KMS-11 (cell line): ENCODE measurements around the gene TCF7L2.

ENCODE experiments used
- H2AFZ ChIP-seq: fragments of 200-600 bp; sonication (generic); 2 replicates; pipeline ENCODE4 v1.6.1; 2016; ENCODE audit warnings: antibody characterized with exemption, mixed run types, low read depth
- H3K27ac ChIP-seq: fragments of 200-600 bp; sonication (generic); 2 replicates; pipeline ENCODE4 v1.6.1; 2016; ENCODE audit warnings: mild to moderate bottlenecking, mixed run types
- H3K27me3 ChIP-seq: fragments of 200-600 bp; sonication (generic); 2 replicates; pipeline ENCODE4 v1.6.1; 2017; ENCODE audit warnings: mild to moderate bottlenecking, low read depth, mixed run types, moderate library complexity; ENCODE audit not compliant: insufficient read depth
- H3K36me3 ChIP-seq: fragments of 200-600 bp; sonication (generic); 2 replicates; pipeline ENCODE4 v1.6.1; 2017; ENCODE audit warnings: mild to moderate bottlenecking, mixed run types; ENCODE audit not compliant: insufficient read depth
- H3K4me1 ChIP-seq: fragments of 200-600 bp; sonication (generic); 2 replicates; pipeline ENCODE4 v1.6.1; 2016; ENCODE audit warnings: mild to moderate bottlenecking, low read depth, mixed run types; ENCODE audit not compliant: poor library complexity, severe bottlenecking
- H3K4me2 ChIP-seq: fragments of 200-600 bp; sonication (generic); 2 replicates; pipeline ENCODE4 v1.7.0; 2016; ENCODE audit warnings: mild to moderate bottlenecking, mixed run types
- H3K4me3 ChIP-seq: fragments of 200-600 bp; sonication (generic); IDR thresholded peaks from 2 replicates; pipeline ENCODE4 v1.6.1; 2017; ENCODE audit warnings: low read depth, low read length, mixed read lengths; ENCODE audit not compliant: insufficient read depth
- H3K79me2 ChIP-seq: fragments of 200-600 bp; sonication (generic); 2 replicates; pipeline ENCODE4 v1.6.1; 2016; ENCODE audit warnings: low read depth, mixed run types; ENCODE audit not compliant: insufficient read depth
- H3K9ac ChIP-seq: fragments of 200-600 bp; sonication (generic); 2 replicates; pipeline ENCODE4 v1.6.1; 2016; ENCODE audit warnings: mild to moderate bottlenecking, mixed run types
- H4K20me1 ChIP-seq: fragments of 200-600 bp; sonication (generic); 2 replicates; pipeline ENCODE4 v1.6.1; 2016; ENCODE audit warnings: mild to moderate bottlenecking, mixed run types; ENCODE audit not compliant: insufficient read depth
- CTCF ChIP-seq: fragments of 200-600 bp; sonication (generic); conservative IDR thresholded peaks from 2 replicates; pipeline ENCODE4 v1.6.1; 2017; ENCODE audit warnings: low read depth, mild to moderate bottlenecking, antibody characterized with exemption, low read length, moderate library complexity, mixed read lengths

TCF7L2 gene

DNA sequence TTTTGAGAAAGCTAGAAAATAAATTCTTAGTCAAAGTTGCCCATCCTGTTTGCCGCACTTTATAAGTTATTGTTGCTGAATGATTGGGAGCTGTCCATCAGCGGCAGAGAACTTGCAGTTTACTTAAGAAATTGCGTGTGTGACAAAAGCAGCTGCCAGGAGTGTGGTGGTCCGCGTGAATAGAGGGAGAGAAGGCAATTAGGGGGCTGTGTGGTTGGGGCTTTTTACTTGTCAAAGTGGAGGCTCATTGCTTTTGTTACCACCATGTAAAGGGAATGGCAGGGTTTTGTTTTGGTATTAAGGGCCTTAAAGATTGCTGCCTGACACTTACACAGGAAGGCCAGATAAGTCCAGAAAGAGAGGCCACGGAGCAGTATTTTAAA, 177.8 kb downstream of the TCF7L2 start:
- H3K4me1 ChIP-seq: no peaks in the 10 kb centered on the region
- no peaks in the 10 kb centered on the region for H4K20me1 ChIP-seq
- TF ChIP-seq CTCF: no peak
- no peaks in the 10 kb centered on the region for H3K27me3 ChIP-seq
- H3K36me3 ChIP-seq: no peaks in the 10 kb centered on the region
- H3K4me2 ChIP-seq: no peak overlapping the region
- no peak overlapping the region for H3K4me3 ChIP-seq
- no peak overlapping the region for H3K9ac ChIP-seq
- H3K27ac ChIP-seq: no peak overlapping the region
- no peak overlapping the region for H2AFZ ChIP-seq
- H3K79me2 ChIP-seq: no peaks in the 10 kb centered on the region

- H2AFZ ChIP-seq: no peak overlapping the region
- H3K36me3 ChIP-seq: no peaks in the 10 kb centered on the region
- H3K4me2 ChIP-seq: no peak overlapping the region
- H3K79me2 ChIP-seq: no peaks in the 10 kb centered on the region
- no peaks in the 10 kb centered on the region for H4K20me1 ChIP-seq
- no peaks in the 10 kb centered on the region for H3K27me3 ChIP-seq
- no peak overlapping the region for H3K9ac ChIP-seq
- H3K27ac ChIP-seq: no peak overlapping the region
- H3K4me3 ChIP-seq: no peak overlapping the region
- TF ChIP-seq CTCF: no peak
- H3K4me1 ChIP-seq: no peaks in the 10 kb centered on the region
Observed at GRCh38 chr10:113128450-113129070, 178.5 kb downstream of the TCF7L2 start.

GRCh38 chr10:113129117-113129516, 179.1 kb downstream of the TCF7L2 start:
- no peaks in the 10 kb centered on the region for H3K27me3 ChIP-seq
- no peak overlapping the region for H3K27ac ChIP-seq
- no peaks in the 10 kb centered on the region for H4K20me1 ChIP-seq
- TF ChIP-seq CTCF: no peak
- no peaks in the 10 kb centered on the region for H3K4me1 ChIP-seq
- H3K9ac ChIP-seq: no peak overlapping the region
- no peak overlapping the region for H3K4me2 ChIP-seq
- H3K36me3 ChIP-seq: no peaks in the 10 kb centered on the region
- no peak overlapping the region for H2AFZ ChIP-seq
- H3K4me3 ChIP-seq: no peak overlapping the region
- H3K79me2 ChIP-seq: no peaks in the 10 kb centered on the region

DNA sequence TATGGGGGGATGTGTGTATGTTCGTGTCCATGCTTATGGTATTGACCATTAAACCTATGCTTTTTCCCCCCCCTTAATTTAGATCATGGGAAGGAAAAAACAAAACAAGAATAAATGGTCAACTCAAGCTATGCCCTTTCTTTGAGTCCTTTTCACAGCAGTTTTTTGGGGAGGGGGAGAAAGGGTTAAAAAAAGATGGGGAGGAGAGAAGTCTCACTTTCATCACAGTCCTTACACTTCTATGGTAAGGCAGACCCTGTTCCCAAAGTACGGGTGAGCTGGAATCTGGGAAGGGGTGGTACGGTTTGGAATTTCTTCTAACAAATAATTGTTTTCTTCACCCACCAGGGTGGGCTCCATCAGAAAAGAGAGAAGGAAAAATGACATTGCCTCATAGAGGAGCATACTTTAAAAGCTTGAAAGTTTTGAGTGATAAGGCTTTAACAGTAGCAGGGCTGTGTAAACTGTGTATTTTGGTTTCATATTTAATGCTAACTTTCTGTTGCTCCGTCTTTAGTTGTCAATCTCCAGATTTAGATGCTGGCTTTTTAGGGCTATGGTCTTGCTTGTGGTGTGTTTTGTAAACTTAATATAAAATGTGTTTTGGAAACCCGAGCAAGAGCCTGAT, 180.1 kb downstream of the TCF7L2 start:
- Histone ChIP-seq H3K79me2 (no peaks in the 10 kb centered on the region), H3K27me3 (no peaks in the 10 kb centered on the region), H4K20me1 (no peaks in the 10 kb centered on the region), H3K9ac (no peak overlapping the region), H3K4me1 (no peaks in the 10 kb centered on the region), H3K4me3 (no peak overlapping the region), H3K4me2 (no peak overlapping the region), H3K36me3 (no peaks in the 10 kb centered on the region), H3K27ac (no peak overlapping the region), H2AFZ (no peak overlapping the region)
- no peak for TF ChIP-seq CTCF
